Common myeloid progenitor, CD34-positive (primary cell): Measurements from ENCODE around the gene RPLP1.

ENCODE experiments used
- CTCF ChIA-PET: fragments of 350-600 bp; sonication (Branson Sonifier 250); formaldehyde crosslinking; loops from one replicate; lab custom pipeline; 2021; ENCODE audit warnings: antibody characterized with exemption; lab: Charles Lee
- POLR2A ChIA-PET: fragments of 350-600 bp; sonication (Branson Sonifier 250); formaldehyde crosslinking; loops from one replicate; lab custom pipeline; 2021; ENCODE audit warnings: antibody characterized with exemption; lab: Charles Lee
- DNase-seq, 3 donors: peaks; one replicate each; pipeline versions ENCODE4 v3.0.0 to v3.0.0-alpha.2; 2013
- H3K27ac ChIP-seq, 2 experiments: 1 replicate in 1 of 2; 2 replicates in 1 of 2; pipeline ENCODE4 v1.7.0; 2013; ENCODE audit warnings: inconsistent platforms in 2 of 2, low read length in 2 of 2, mild to moderate bottlenecking in 2 of 2, low read depth in 1 of 2, moderate library complexity in 1 of 2; ENCODE audit not compliant: severe bottlenecking in 2 of 2, insufficient read depth in 1 of 2, poor library complexity in 1 of 2
- H3K27me3 ChIP-seq, 5 experiments: replicated peaks in 2 of 5; 1 replicate in 3 of 5; 2 replicates in 2 of 5; pipeline versions ENCODE4 v1.6.1 to v1.7.0; 2013; ENCODE audit warnings: low read length in 4 of 5, mild to moderate bottlenecking in 2 of 5, moderate library complexity in 2 of 5, inconsistent platforms in 1 of 5; ENCODE audit not compliant: insufficient read depth in 5 of 5, control insufficient read depth in 4 of 5
- H3K36me3 ChIP-seq, 4 experiments: 1 replicate in 2 of 4; 2 replicates in 2 of 4; pipeline versions ENCODE4 v1.6.1 to v1.7.0; 2013; ENCODE audit warnings: low read length in 3 of 4, control low read depth in 1 of 4, mild to moderate bottlenecking in 1 of 4; ENCODE audit not compliant: control insufficient read depth in 4 of 4, insufficient read depth in 4 of 4
- H3K4me1 ChIP-seq, 4 experiments: 1 replicate in 3 of 4; 2 replicates in 1 of 4; pipeline versions ENCODE4 v1.6.1 to v1.7.1; 2013; ENCODE audit warnings: low read length in 3 of 4, mild to moderate bottlenecking in 3 of 4, control low read depth in 1 of 4, inconsistent platforms in 1 of 4, moderate library complexity in 1 of 4; ENCODE audit not compliant: control insufficient read depth in 4 of 4, insufficient read depth in 4 of 4; ENCODE audit errors: control extremely low read depth in 1 of 4
- H3K4me3 ChIP-seq, 7 experiments: 1 replicate in 4 of 7; 2 replicates in 3 of 7; pipeline versions ENCODE4 v1.5.1 to v1.7.0; 2013; ENCODE audit warnings: mild to moderate bottlenecking in 7 of 7, low read length in 6 of 7, moderate library complexity in 6 of 7, inconsistent platforms in 2 of 7, low read depth in 2 of 7, control low read depth in 1 of 7; ENCODE audit not compliant: insufficient read depth in 4 of 7, control insufficient read depth in 1 of 7; ENCODE audit errors: extremely low read depth in 1 of 7
- H3K9me3 ChIP-seq, 5 experiments: 1 replicate in 4 of 5; 2 replicates in 1 of 5; pipeline versions ENCODE4 v1.6.1 to v1.7.1; 2013; ENCODE audit warnings: low read length in 4 of 5, mild to moderate bottlenecking in 2 of 5, inconsistent platforms in 1 of 5, low read depth in 1 of 5, moderate library complexity in 1 of 5; ENCODE audit not compliant: control insufficient read depth in 4 of 5, insufficient read depth in 2 of 5; ENCODE audit errors: control extremely low read depth in 1 of 5
- WGBS: methylation state at CpG from one replicate; pipeline ENCODE4 v1.1.5; 2013; ENCODE audit not compliant: insufficient coverage; 5-methylcytosine and 5-hydroxymethylcytosine counted together

RPLP1 gene

DNA sequence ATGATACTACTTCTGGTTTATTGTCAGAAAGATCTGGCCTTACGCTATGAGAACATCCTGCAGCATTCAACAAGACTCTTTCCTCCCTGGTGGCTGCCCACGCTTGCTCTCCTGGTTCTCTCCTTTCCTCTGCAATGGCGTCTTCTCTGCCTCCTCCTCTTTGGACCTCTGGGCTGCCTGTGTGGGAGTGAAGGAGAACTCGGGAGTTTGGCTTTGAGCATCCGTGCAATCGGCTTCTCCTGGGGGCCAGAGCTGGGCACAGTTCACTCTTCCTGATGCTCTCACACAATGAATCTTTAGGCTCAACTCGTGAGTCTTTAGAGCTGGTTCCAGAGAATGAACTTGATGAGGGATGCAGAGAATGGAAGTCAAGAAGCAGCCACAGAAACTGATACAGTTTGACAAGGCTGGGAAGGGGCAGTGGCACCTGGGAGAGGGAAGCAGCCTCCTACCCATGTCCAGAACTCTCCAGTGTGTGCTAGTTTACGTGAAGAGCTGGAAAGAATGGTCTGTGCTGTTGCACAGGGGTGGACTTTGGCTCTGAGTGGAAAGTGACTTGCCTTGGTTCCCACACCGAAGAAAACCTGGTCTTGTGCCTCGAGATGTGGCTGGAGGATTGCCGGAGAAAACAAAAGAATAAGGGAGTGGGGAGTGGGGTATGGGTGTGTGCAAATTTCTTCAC lies 37.9 kb downstream of the RPLP1 start:
- POLR2A ChIA-PET: no interaction called here
- Histone ChIP-seq H3K4me1 (no peaks in the 10 kb centered on the region), H3K36me3 (no peaks in the 10 kb centered on the region), H3K27ac (no peak overlapping the region), H3K9me3 (peaks cover 0 to 12% (median 3%) of the 10 kb centered on the region in 5 experiments), H3K27me3 (no peaks in the 10 kb centered on the region), H3K4me3 (no peak overlapping the region)
- CTCF ChIA-PET: interaction anchor here (1.2 kb wide), 1 partner anchor 14 kb away, joined by 4 read pairs; no protein-coding TSS in a partner anchor
- no peak for DNase-seq
- WGBS: 95% methylated on average over 8 of the region's 11 CpGs

DNA sequence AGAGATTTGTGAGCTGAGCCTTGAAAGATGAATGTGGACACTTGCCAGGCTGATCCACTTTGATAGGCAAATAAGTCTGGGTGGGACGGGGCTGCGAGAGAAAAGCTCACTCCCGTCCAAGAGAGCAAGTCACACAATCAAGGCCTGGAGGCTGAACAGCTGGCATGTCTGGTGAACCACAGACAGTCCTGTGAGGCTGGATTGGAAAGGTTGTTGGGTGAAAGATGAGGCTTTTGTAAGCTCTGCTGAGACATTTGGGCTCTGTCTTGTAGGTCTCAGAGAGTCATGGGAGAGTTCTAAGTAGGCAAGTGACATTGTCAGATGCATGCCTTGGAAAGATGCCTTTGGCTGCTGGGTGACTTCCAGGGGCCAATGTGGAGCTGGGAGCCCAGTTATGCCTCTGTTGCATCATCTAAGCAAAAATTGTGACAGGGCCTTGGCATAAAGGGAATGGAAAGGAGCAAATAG lies 38.5 kb downstream of the RPLP1 start:
- Histone ChIP-seq H3K4me1 (no peaks in the 10 kb centered on the region), H3K36me3 (no peaks in the 10 kb centered on the region), H3K4me3 (no peak overlapping the region), H3K27ac (no peak overlapping the region), H3K27me3 (no peaks in the 10 kb centered on the region), H3K9me3 (peaks cover 0 to 7% (median 0%) of the 10 kb centered on the region in 5 experiments)
- 95% methylated on average over 3 of the region's 3 CpGs for WGBS
- ChIA-PET POLR2A (no interaction called here), CTCF (interaction anchor here (1.2 kb wide), 1 partner anchor 14 kb away, joined by 4 read pairs; no protein-coding TSS in a partner anchor)
- no peak for DNase-seq

DNA sequence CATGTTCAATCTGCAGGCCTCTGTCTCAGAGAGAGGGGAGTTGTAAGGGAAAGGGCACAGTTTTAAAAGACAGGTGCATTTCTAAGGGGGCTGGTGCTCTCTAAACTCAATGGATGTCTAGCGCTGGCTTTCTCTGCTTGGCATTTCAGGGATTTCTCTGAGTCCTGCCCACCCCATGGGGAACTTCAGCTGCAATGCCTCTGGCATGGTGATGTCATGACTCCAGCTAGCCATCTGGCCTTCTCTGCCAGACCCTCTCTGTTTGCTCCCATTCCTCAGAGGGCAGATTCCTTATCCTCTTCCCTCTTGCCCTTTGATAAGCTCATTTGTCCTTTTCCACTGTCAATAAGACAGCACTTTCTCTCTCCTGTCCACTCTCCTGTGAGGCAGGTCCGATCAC lies 40.8 kb downstream of the RPLP1 start:
- peaks cover 0 to 7% (median 0%) of the 10 kb centered on the region in 5 experiments for H3K9me3 ChIP-seq
- ChIA-PET POLR2A (interaction anchor here (0.9 kb wide), 1 partner anchor 11 kb away, joined by 3 read pairs; no protein-coding TSS in a partner anchor), CTCF (interaction anchor here (1.4 to 2.3 kb wide), 4 partner anchors 9 to 17 kb away, joined by 3 to 8 read pairs (median 6); no protein-coding TSS in a partner anchor)
- H3K36me3 ChIP-seq: no peaks in the 10 kb centered on the region
- no peak overlapping the region for H3K4me3 ChIP-seq
- H3K27ac ChIP-seq: no peak overlapping the region
- no peaks in the 10 kb centered on the region for H3K4me1 ChIP-seq
- no peak for DNase-seq
- H3K27me3 ChIP-seq: peaks cover 0 to 4% (median 0%) of the 10 kb centered on the region in 5 experiments
- WGBS: 100% methylated on average over 2 of the region's 2 CpGs

DNA sequence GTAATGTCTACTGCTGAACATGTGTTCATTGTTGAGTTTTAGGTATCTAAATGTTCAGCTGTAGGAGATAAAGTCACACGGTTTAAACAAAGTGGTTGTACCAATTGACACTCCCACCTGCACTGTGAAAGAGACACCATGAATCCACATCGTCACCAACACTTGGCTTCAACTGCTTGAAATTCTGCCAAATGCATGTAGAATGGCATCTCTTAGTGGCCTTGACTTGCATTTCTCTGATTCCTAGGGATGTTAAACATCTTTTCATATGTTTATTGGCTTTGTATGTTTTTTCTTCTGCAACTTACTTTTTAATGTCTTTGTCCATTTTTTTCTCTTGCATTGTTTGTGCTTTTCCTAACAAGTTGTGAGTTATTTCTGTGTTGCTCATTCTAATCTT lies 43.4 kb downstream of the RPLP1 start:
- no peaks in the 10 kb centered on the region for H3K36me3 ChIP-seq
- H3K4me3 ChIP-seq: no peak overlapping the region
- H3K9me3 ChIP-seq: peaks cover 0 to 7% (median 0%) of the 10 kb centered on the region in 5 experiments
- no peak for DNase-seq
- WGBS: 100% methylated on average over 1 of the region's 2 CpGs
- H3K27ac ChIP-seq: no peak overlapping the region
- ChIA-PET CTCF (no interaction called here), POLR2A (no interaction called here)
- peaks cover 0 to 11% (median 4%) of the 10 kb centered on the region in 4 experiments for H3K4me1 ChIP-seq
- H3K27me3 ChIP-seq: peaks cover 0 to 4% (median 0%) of the 10 kb centered on the region in 5 experiments

DNA sequence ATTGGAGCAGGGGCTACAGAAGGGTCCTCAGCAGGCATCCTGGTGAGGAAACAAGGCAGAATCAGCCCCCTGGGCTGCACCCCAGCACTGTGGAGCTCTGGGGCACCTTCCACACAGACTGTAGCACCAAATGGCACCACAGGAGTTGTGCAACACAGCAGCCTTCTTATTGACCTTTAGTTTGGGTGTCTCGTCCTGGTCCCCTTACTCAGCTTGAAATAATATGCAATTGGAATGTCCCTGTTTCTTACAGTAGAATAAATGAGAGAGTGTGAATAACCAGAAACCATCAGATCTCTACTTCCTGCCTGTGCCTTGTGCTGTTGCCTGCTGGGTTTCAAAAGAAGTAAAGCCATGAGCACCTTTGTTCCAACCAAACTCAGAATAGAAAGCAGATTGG lies 44.5 kb downstream of the RPLP1 start:
- no CpG with 5 or more reads among the region's 1 CpG for WGBS
- H3K9me3 ChIP-seq: no peaks in the 10 kb centered on the region
- no peak overlapping the region for H3K27ac ChIP-seq
- H3K4me3 ChIP-seq: no peak overlapping the region
- CTCF ChIA-PET: no interaction called here
- no peak for DNase-seq
- peaks cover 0 to 4% (median 0%) of the 10 kb centered on the region in 5 experiments for H3K27me3 ChIP-seq
- H3K36me3 ChIP-seq: no peaks in the 10 kb centered on the region
- peaks cover 0 to 11% (median 4%) of the 10 kb centered on the region in 4 experiments for H3K4me1 ChIP-seq
- POLR2A ChIA-PET: no interaction called here

DNA sequence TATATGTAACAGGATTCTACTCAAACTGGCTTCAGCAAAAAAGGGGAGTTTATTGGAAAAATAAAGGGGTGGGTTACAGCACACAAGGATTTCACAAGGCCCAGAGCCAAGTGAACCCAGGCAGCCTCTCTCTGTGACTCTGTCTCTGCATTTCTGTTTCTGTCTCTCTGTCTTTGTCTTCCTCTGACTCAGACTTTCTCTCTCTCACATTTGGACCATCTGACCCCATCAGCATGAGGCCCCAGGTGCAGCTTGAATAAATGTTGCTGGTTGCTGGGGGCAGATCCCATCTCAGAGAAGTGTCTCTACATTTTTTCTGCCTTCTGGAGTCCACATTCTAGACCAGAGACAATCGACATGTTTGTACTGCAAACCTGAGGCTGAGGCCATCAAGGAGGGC lies 45.0 kb downstream of the RPLP1 start:
- Histone ChIP-seq H3K27ac (no peak overlapping the region), H3K9me3 (no peaks in the 10 kb centered on the region), H3K4me1 (peaks cover 0 to 11% (median 4%) of the 10 kb centered on the region in 4 experiments), H3K36me3 (no peaks in the 10 kb centered on the region), H3K4me3 (no peak overlapping the region), H3K27me3 (peaks cover 0 to 4% (median 0%) of the 10 kb centered on the region in 5 experiments)
- POLR2A ChIA-PET: no interaction called here
- 100% methylated on average over 1 of the region's 1 CpG for WGBS
- CTCF ChIA-PET: no interaction called here
- no peak for DNase-seq

DNA sequence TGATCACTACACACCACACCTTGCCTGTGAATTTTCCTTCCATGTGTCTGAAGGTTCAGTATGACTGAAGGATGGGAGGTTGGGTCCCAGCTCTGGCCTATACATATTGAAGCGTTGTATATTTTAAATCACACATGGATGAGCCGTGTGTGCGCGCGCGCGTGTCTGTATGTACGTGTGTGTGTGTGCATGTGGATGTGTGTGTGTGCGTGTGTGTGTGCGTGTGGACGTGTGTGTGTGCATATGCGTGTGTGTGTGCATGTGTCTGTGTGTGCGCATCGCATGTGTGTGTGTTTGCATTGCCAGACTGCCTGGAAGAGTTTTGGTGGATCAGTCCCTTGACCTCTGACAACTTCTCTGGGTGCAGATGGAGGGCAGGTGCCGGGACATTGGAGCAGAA lies 45.7 kb downstream of the RPLP1 start:
- 89% methylated on average over 13 of the region's 15 CpGs for WGBS
- peaks cover 0 to 4% (median 0%) of the 10 kb centered on the region in 5 experiments for H3K27me3 ChIP-seq
- no peak overlapping the region for H3K4me3 ChIP-seq
- H3K36me3 ChIP-seq: no peaks in the 10 kb centered on the region
- ChIA-PET POLR2A (no interaction called here), CTCF (no interaction called here)
- no peak overlapping the region for H3K27ac ChIP-seq
- no peaks in the 10 kb centered on the region for H3K9me3 ChIP-seq
- peaks cover 0 to 11% (median 4%) of the 10 kb centered on the region in 4 experiments for H3K4me1 ChIP-seq
- DNase-seq: no peak
